COLO829 (cell line): Measurements from ENCODE around the gene NAP1L5.

Source experiments
- DNase-seq: peaks from one replicate; pipeline ENCODE4 v3.0.0; 2012; ENCODE audit warnings: low spot score

The NAP1L5 gene

GRCh38 chr4:88660446-88661294 lies 37.0 kb downstream of the NAP1L5 start:
- no peak for DNase-seq

GRCh38 chr4:88659890-88660208 lies 37.8 kb downstream of the NAP1L5 start:
- DNase-seq, result no peak

- peak; percentile 89 for DNase-seq
Observed at GRCh38 chr4:88659055-88659889, 38.4 kb downstream of the NAP1L5 start.

GRCh38 chr4:88655226-88655625 lies 42.4 kb downstream of the NAP1L5 start:
- DNase-seq, result no peak

- no peak for DNase-seq
Observed at GRCh38 chr4:88653371-88653946, 44.2 kb downstream of the NAP1L5 start.

- no peak for DNase-seq
Observed at GRCh38 chr4:88649716-88650115, 47.9 kb downstream of the NAP1L5 start.

- DNase-seq, result no peak
Observed at GRCh38 chr4:88646528-88647280, 50.9 kb downstream of the NAP1L5 start.

GRCh38 chr4:88645994-88646393 lies 51.6 kb downstream of the NAP1L5 start:
- no peak for DNase-seq
